ENCODE results near the gene PODXL2. TPM values are rescaled to one million over a fixed set of nuclear protein-coding genes. Genes with fewer than 3 reads are reported as not detected.

Gene PODXL2
- total and polyA plus RNA-seq, 2 of the 8 experiments (the other 6 are each of a cell fraction or from before 2014, with no cell fraction given) = 27.6 to 31.6 TPM

- TF ChIP-seq SAP30 (IDR thresholded peaks at IDR 0.05; ENCODE audit: insufficient read depth, insufficient replicate concordance, low read length) (no peak), RFX5 (IDR thresholded peaks at IDR 0.05; ENCODE audit: borderline replicate concordance, low read depth, low read length) (no peak), TCF12 (IDR thresholded peaks at IDR 0.05; ENCODE audit: low read depth, low read length) (no peak), CBX5 (IDR thresholded peaks at IDR 0.05; ENCODE audit: low read depth, low read length) (no peak), RXRA (IDR thresholded peaks at IDR 0.05; ENCODE audit: insufficient read depth, low read depth, low read length) (no peak), EGR1 (IDR thresholded peaks at IDR 0.05; ENCODE audit: borderline replicate concordance, low read depth, low read length) (no peak), SUZ12 (IDR thresholded peaks at IDR 0.05; ENCODE audit: low read length) (no peak)
Observed at GRCh38 chr3:127611251-127611650, 17.7 kb upstream of the PODXL2 start (continued).

All from H1 (cell line).